Cardiac muscle cell (in vitro differentiated cells and primary cell): ENCODE results near the gene BCKDHA. TPM values are rescaled to one million over a fixed set of nuclear protein-coding genes. Genes with fewer than 3 reads are reported as not detected.
A peak's percentile ranks its signal among the peaks of the same experiment; 100 is the strongest.

Experiments used
- DNase-seq, 2 donors: peaks; one replicate each; pipeline versions ENCODE4 v3.0.0 to v3.0.0-alpha.2; 2010 to 2017; ENCODE audit warnings: low read depth in 1 of 2, low spot score in 1 of 2
- H3K27ac ChIP-seq: fragments of 200-600 bp; sonication (generic); 2 replicates; pipeline ENCODE4 v1.5.1; 2016
- H3K27me3 ChIP-seq: fragments of 200-600 bp; sonication (generic); 2 replicates; pipeline ENCODE4 v1.6.0; 2016; ENCODE audit warnings: control low read depth
- H3K36me3 ChIP-seq: fragments of 200-600 bp; sonication (generic); 2 replicates; pipeline ENCODE4 v1.5.1; 2016; ENCODE audit warnings: control low read depth
- H3K4me1 ChIP-seq: fragments of 200-600 bp; sonication (generic); 2 replicates; pipeline ENCODE4 v1.8.1; 2017; ENCODE audit warnings: low read depth, mild to moderate bottlenecking, mixed run types
- H3K4me3 ChIP-seq: fragments of 200-600 bp; sonication (generic); 2 replicates; pipeline ENCODE4 v1.5.1; 2016; ENCODE audit warnings: mild to moderate bottlenecking
- H3K9me3 ChIP-seq: fragments of 200-600 bp; sonication (generic); 2 replicates; pipeline ENCODE4 v1.5.1; 2017; ENCODE audit warnings: low read depth, mild to moderate bottlenecking, control low read depth
- polyA plus RNA-seq: library from polyadenylated mRNA; unstranded; fragments of >200 nt; fragmentation: Nextera tagmentation; extraction: Ambion mirVana; gene quantifications from 2 replicates; pipeline ENCODE4 v1.2.1, GENCODE V29; 2016
- total RNA-seq: library from RNA; depleted of rRNA; stranded (reverse); fragments of >200 nt; gene quantifications from 2 replicates; pipeline ENCODE4 v1.2.3, GENCODE V29; 2016
- TF ChIP-seq, protein P1 (sequence below): IDR thresholded peaks from 2 replicates; pipeline ENCODE4 v1.5.1; 2012; ENCODE audit warnings: low read depth, mild to moderate bottlenecking, low read length

The BCKDHA gene
- total and polyA plus RNA-seq, 2 experiments from 2014 or later: 151 to 166 TPM

DNA sequence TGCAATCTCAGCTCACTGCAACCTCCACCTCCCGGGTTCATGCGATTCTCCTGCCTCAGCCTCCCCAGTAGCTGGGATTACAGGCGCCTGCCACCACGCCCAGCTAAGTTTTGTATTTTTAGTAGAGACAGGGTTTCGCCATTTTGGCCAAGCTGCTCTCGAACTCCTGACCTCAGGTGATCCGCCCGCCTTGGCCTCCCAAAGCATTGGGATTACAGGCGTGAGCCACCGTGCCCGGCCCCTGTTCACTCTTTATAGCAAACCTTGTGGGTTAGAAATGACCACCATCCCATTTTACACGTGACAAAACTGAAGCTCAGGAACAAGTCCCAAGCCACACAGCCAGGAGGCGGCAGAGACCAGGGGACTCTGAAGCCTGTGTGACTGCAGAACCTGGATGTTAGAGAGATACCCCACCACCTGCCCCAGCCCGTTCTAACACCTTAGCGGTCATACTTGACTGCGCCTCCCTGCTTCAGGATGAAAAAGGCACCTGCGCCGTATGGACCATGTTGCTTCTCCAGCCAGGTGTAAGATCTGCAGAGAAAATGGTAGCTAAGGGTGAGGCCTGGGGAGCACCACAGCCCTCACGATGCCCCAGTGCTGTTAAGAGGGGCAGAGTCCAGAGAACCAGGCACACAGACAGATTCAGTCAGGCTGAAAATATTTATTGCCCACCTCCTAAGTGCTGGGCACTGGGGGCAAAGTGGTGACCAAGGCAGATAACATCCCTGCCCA, 38.5 kb downstream of the BCKDHA start:
- Histone ChIP-seq H3K9me3 (no peaks in the 10 kb centered on the region), H3K27me3 (no peaks in the 10 kb centered on the region), H3K27ac (no peak overlapping the region), H3K4me3 (no peak overlapping the region), H3K36me3 (peaks cover 5% of the 10 kb centered on the region), H3K4me1 (peaks cover 26% of the 10 kb centered on the region)
- DNase-seq: no peak
- TF ChIP-seq, protein P1, sequence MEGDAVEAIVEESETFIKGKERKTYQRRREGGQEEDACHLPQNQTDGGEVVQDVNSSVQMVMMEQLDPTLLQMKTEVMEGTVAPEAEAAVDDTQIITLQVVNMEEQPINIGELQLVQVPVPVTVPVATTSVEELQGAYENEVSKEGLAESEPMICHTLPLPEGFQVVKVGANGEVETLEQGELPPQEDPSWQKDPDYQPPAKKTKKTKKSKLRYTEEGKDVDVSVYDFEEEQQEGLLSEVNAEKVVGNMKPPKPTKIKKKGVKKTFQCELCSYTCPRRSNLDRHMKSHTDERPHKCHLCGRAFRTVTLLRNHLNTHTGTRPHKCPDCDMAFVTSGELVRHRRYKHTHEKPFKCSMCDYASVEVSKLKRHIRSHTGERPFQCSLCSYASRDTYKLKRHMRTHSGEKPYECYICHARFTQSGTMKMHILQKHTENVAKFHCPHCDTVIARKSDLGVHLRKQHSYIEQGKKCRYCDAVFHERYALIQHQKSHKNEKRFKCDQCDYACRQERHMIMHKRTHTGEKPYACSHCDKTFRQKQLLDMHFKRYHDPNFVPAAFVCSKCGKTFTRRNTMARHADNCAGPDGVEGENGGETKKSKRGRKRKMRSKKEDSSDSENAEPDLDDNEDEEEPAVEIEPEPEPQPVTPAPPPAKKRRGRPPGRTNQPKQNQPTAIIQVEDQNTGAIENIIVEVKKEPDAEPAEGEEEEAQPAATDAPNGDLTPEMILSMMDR: no peak

DNA sequence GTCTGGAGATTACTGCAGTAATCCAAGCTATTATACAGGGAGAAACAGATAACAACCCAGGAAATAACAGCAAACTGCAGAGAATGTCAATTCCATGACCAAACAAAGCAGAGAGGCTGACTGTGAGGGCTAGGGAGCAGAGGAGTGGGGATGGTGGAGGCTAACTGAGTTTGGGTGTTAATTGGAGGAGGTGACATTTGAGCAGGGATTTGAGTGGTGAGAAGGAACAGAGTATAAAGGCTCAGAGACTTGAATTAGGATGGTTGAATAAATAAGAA, 39.0 kb downstream of the BCKDHA start:
- Histone ChIP-seq H3K27ac (no peak overlapping the region), H3K9me3 (no peaks in the 10 kb centered on the region), H3K4me3 (no peak overlapping the region), H3K27me3 (no peaks in the 10 kb centered on the region), H3K4me1 (peaks cover 21% of the 10 kb centered on the region), H3K36me3 (peaks cover 5% of the 10 kb centered on the region)
- TF ChIP-seq, protein P1: no peak
- no peak for DNase-seq

DNA sequence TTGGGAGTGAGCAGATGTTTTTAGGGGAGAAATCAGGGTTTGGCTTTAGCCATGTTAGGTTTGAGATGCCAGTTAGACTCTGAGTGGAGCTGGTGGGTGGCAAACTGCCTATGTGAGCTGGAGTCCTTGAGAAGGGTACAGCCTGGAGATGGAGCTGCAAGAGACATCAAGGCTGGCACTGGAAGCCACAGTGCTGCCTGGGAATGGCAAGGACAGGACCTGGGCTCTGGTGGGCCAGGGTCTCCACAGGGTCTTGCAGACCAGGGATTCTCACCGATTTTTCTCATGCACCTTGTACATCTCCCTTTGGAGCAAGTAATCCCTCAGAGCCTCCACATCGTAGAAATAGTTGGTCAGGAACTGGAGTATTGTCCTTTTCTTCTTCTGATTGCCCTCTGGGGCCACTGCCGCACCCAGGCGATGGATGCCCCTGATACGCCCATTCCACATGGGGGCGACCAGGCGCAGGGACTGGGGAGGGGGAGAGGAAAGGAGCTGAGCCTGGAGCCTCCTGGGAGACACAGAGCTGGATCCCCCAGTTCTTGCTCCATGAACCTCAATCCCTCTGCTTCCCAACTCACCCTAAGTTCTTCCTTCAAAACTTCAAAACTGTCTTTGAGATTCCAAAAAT, 40.4 kb downstream of the BCKDHA start:
- Histone ChIP-seq H3K4me3 (no peak overlapping the region), H3K36me3 (peaks cover 2% of the 10 kb centered on the region), H3K4me1 (peaks cover 9% of the 10 kb centered on the region), H3K27me3 (no peaks in the 10 kb centered on the region), H3K27ac (no peak overlapping the region), H3K9me3 (no peaks in the 10 kb centered on the region)
- TF ChIP-seq, protein P1: no peak
- no peak for DNase-seq

DNA sequence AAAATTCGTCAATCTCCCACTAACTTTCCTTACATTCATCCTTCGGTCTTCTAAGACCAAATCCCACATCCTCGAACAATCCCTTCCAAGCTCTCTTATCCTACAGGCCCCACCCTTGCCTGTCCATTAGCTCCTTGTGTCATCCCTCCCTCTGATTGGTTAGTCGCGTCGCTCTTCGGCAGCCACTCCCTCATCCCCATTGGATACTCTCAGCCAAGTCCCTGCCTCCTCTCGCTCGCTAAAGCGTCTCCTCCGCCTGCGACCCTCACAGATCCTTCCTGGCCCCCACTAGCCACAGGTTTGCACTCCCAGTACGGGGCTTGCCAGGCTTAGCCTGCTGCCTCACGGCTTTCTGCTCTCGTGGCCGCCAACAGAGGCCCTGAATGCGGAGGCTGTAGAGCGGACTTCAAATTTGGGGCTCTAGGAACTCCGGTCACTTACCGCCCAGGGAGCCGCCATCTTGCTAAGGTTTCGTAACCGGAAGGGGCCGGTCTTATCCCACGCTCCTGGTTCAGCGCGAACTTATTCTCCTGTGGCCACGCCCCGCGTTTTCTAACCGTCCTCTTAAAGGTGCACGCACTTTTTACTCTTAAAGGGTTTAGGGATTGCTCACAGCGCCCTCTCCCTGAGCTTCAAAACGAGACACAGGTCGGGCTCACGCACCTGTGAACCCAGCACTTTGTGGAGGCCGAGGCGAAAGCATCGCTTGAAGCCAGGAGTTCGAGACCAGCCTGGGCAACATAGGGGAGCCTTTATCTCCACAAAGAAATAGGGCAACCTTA, 42.0 kb downstream of the BCKDHA start, which contains the start of gene DMAC2:
Gene DMAC2, minus strand, starts transcription at position 472 of the 782 bp plus-strand sequence. Its CDS starts 13 bp downstream, at position 459.
- Histone ChIP-seq H3K36me3 (no peaks in the 10 kb centered on the region), H3K27me3 (peaks cover 2% of the 10 kb centered on the region), H3K4me1 (no peaks in the 10 kb centered on the region), H3K4me3 (peak within 1 kb of the TSS; percentile 63), H3K9me3 (no peaks in the 10 kb centered on the region), H3K27ac (peak within 1 kb of the TSS; percentile 96)
- TF ChIP-seq, protein P1: peak; percentile 50
- DNase-seq: peak; percentile 98 to 100

DNA sequence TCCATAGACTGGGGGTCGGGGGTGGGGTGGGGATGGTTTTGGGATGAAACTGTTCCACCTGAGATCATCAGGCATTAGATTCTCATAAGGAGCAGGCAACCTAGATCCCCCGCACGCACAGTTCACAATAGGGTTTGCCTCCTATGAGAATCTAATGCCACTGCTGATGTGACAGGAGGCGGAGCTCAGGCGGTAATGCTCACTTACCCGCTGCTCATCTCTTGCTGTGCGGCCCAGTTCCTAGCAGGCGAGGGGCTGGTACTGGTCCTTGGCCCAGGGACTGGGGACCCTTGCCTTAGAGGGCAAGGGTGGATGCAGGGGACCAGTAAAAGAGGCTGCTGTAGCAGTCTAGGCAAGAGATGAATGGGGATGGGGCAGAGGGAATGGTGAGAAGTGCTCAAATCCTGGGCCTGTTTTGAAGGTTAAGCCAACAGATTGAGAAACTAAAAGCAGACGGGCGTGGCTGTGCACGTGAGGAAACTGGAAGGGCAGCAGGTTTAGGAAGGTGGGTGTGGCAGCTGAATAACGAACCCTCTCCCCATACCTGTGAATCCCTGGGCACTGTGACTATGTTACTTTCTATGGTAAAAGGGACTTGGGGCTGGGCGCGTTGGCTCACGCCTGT, 43.8 kb downstream of the BCKDHA start:
- Histone ChIP-seq H3K27me3 (peaks cover 2% of the 10 kb centered on the region), H3K27ac (no peak overlapping the region), H3K9me3 (no peaks in the 10 kb centered on the region), H3K36me3 (no peaks in the 10 kb centered on the region), H3K4me3 (no peak overlapping the region), H3K4me1 (no peaks in the 10 kb centered on the region)
- TF ChIP-seq, protein P1: no peak
- no peak for DNase-seq
